ENCODE data around the gene CACFD1.

- TF ChIP-seq GATA2 (IDR thresholded peaks at IDR 0.05; ENCODE audit: low read depth, low read length) (no peak), GATA3 (IDR thresholded peaks at IDR 0.05; ENCODE audit: low read depth, low read length) (no peak)
Measured at GRCh38 chr9:133476036-133476931, 16.5 kb downstream of the CACFD1 start.

Data from SH-SY5Y (cell line).